Astrocyte of the cerebellum (primary cell): ENCODE data around the gene DAAM1.

Experiments
- DNase-seq: peaks from one replicate; pipeline ENCODE4 v3.0.0-alpha.2; 2011; ENCODE audit warnings: low read depth
- H3K4me3 ChIP-seq: 2 replicates; pipeline ENCODE4 v1.5.1; 2011; ENCODE audit warnings: mild to moderate bottlenecking, low read depth, low read length, moderate library complexity
- in situ Hi-C: cut with HindIII; loops from 2 replicates; pipeline ENCODE4 v1.10.0; 2017; ENCODE audit warnings: low sequenced_read_pairs
- TF ChIP-seq, protein P1 (sequence below): IDR thresholded peaks from 2 replicates; pipeline ENCODE4 v1.5.1; 2012; ENCODE audit warnings: low read length, low read depth, moderate library complexity, mild to moderate bottlenecking; ENCODE audit errors: missing control alignments

DAAM1 gene

DNA sequence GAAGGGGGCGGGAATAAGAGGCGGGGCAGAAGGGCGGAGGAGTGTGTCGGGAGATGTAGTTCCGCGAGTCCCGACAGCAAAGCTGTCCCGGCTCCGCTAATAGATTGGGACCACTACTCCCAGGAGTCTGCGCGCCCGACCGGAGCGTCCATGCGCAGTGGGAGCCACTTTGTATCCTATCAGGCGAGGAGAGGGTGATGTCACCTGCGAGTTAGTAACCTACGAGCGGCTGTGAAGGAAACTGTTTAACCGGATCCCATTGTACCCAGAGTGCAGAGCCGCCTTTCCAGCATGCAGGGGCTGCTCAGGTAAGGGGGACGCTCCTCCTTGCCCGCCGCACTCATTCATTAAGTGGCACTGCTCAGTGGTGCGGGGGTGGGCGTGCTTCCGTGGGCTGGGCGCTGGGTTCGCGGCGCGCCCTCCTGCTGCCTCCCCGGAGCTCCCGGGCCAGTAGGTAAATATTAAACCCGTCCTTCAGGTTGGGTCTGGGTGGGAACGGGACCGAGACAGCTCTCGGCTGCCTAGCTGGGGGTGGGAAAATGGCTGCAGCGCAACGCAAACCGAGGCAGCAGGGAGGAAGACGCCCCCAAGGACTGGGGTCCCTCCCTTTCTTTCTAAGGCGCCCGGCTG is at the start of gene DAAM1:
TSS of gene DAAM1 (plus strand) at position 207 of the 630 bp plus-strand sequence. CDS start 74,811 bp downstream, outside the sequence.
- peak within 1 kb of the TSS; percentile 94 for H3K4me3 ChIP-seq

DNA sequence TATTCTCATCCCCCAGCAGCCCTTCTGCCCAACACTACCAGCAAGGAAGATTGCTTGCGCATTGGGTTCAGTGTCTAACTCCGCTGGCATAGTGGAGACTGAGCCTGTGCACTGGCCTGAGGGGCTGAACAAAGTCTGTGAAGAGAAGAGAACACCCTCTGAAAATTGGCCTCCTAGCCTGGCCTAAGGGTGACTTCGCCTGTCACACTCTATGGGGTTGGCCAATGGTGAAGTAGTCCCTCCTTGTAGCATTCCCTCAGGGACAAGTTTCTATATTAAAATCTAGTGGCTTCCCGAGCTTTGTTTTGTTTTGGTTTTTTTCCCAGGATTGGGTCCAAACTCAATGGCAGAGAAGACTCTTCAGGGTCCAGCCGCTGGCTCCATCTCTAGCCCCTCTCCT is 49.1 kb upstream of the DAAM1 start:
- DNase-seq: no peak
- TF ChIP-seq, protein P1, sequence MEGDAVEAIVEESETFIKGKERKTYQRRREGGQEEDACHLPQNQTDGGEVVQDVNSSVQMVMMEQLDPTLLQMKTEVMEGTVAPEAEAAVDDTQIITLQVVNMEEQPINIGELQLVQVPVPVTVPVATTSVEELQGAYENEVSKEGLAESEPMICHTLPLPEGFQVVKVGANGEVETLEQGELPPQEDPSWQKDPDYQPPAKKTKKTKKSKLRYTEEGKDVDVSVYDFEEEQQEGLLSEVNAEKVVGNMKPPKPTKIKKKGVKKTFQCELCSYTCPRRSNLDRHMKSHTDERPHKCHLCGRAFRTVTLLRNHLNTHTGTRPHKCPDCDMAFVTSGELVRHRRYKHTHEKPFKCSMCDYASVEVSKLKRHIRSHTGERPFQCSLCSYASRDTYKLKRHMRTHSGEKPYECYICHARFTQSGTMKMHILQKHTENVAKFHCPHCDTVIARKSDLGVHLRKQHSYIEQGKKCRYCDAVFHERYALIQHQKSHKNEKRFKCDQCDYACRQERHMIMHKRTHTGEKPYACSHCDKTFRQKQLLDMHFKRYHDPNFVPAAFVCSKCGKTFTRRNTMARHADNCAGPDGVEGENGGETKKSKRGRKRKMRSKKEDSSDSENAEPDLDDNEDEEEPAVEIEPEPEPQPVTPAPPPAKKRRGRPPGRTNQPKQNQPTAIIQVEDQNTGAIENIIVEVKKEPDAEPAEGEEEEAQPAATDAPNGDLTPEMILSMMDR: no peak
- H3K4me3 ChIP-seq: no peak overlapping the region
- in situ Hi-C loops: no loop called here

More for the DNA sequence above, at the start of gene DAAM1:
- DNase-seq: peak; percentile 98
- in situ Hi-C loops: no loop called here
- TF ChIP-seq, protein P1: no peak

DNA sequence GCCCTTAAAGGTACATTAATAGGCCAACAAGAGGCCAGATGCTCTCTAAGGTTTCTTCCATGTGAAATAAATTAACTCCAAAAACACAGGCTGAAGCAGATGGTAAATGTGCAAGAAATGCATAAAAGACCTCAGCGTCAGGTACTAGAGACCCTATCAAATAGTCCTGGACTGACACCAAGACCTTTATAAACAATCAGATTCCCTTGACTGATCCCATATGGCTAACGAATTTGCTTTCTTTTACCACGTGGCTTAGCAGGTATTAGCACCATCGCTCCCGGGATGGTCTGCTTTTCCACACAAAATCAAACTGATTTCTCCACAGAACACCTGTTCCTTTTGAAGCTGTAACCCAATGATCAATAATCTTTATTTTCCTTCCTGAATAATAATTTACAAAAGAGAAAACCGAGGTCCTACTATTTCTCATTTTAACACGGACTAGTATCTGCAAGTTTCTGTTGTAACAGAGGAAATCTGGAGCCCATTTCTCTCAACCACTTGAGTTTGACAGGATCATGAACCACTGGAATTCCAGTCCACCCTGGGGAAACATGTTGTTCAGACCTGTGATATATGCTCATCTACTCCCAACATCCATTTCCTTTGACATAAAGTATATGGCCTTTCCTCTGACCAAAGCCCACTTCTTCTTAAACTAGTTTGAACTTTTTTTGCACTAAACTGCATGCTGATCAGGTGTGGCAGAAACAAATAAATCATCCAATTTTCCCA is 48.2 kb upstream of the DAAM1 start:
- DNase-seq: no peak
- TF ChIP-seq, protein P1: no peak
- in situ Hi-C loops: no loop called here
- no peak overlapping the region for H3K4me3 ChIP-seq

DNA sequence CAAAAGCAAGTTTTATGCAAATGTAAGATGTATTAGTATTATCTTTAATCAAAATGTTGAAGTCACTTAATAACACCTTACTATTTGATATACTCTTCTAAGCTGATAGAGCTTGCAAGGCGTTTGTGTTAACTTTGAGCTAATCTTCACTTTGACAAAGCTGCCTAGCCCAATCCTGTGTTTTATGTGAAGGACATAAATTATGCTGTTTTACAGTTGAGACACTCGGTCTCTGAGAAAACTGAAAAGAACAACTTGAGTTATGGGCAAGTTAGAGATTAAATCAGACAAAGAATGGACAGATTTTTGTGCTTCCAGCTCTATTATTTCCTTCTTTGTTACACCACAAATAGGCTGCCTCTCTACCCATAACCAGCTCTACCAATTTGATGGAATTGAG is 42.0 kb upstream of the DAAM1 start:
- DNase-seq: no peak

DNA sequence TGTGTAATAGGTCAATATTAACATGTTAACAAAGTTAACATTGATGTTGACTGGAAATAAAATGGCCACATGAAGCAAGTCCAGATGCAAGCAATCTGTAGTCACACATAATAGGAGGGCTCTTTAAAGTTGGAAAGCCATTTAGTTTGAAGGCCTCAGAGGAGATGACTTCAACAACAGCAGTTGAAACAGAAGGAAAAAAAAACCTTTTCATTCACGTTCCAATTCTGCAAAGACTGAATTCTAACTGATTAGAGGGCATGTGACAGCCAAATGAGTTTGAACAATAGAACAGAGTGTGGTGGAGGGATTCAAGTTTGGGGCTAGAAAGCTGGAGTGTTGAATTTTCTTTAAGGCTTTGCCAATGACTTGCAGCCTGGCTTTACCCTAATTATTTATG is 41.5 kb upstream of the DAAM1 start:
- in situ Hi-C loops: no loop called here
- no peak overlapping the region for H3K4me3 ChIP-seq
- TF ChIP-seq, protein P1: no peak
- no peak for DNase-seq

More for the DNA sequence above, 42.0 kb upstream of the DAAM1 start:
- TF ChIP-seq, protein P1: no peak
- no peak overlapping the region for H3K4me3 ChIP-seq
- in situ Hi-C loops: no loop called here

DNA sequence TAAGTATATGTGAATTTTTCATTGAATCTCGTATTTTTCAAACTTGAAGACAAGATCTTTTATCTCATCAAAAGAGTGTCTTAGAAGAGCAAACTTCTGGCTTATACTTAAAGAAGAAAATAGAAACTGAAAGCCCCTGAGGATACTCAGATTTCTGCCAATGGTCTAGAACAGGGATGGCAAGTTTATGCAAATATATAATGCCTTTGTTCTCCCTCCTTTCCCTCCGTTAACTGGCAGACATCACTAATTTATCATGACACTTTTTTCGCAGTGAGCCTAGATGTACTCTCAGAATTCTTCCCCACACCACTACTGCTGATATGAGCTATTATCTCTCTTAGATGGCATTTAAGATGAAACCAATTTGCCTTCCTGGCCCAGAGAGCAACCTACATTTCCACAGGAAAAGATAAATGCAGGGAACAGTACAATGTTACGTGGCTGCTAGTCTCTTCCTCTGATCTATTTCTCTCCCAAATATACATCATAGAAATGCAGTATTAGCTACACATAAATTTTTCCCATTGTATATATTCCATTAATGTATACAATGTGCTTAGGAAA is 40.0 kb upstream of the DAAM1 start:
- H3K4me3 ChIP-seq: no peak overlapping the region
- in situ Hi-C loops: no loop called here

More for the DNA sequence above, 40.0 kb upstream of the DAAM1 start:
- DNase-seq: no peak
- TF ChIP-seq, protein P1: no peak
